ENCODE measurements around the gene IL12B. TPM values are rescaled to one million over a fixed set of nuclear protein-coding genes. Genes with fewer than 3 reads are reported as not detected.
"Not testable (repeated sequence)": the region's sequence is repeated elsewhere in the genome, so short reads cannot be mapped to it uniquely, and the experiment has no call there.

Gene IL12B
- under 1 TPM in 1 of 4 donors, not detected in 3; 0.17 TPM for total RNA-seq

GRCh38 chr5:159330131-159330800 lies at the start of gene IL12B:
Gene IL12B (minus strand): TSS chr5:159330487. CDS start chr5:159326782, 3,705 bp downstream.
- Histone ChIP-seq H3K9me3 (no peaks in the 10 kb centered on the region), H3K36me3 (no peaks in the 10 kb centered on the region), H3K27me3 (peaks cover 0 to 44% (median 6%) of the 10 kb centered on the region in 4 donors), H3K4me1 (peaks cover 4 to 11% (median 9%) of the 10 kb centered on the region in 4 donors), H3K27ac (replicated peaks in 1 of 4) (no peak within 1 kb of the TSS), H3K4me3 (peak within 1 kb of the TSS; percentile 42 to 60 (median 46))
- intact Hi-C loops (cut with DNase I) = no loop called here
- no peak for DNase-seq (ENCODE audit: extremely low spot score)
- WGBS = 40% methylated on average over 4 of the region's 4 CpGs
- no peak for TF ChIP-seq POLR2A (IDR thresholded peaks at IDR 0.05; ENCODE audit: low read depth)
- no peak for TF ChIP-seq POLR2AphosphoS5 (IDR thresholded peaks at IDR 0.05)
- TF ChIP-seq CTCF (IDR thresholded peaks at IDR 0.05) = no peak
- TF ChIP-seq EP300 (IDR thresholded peaks at IDR 0.05) = no peak

- H3K4me3 ChIP-seq = no peak overlapping the region
- H3K4me1 ChIP-seq = no peaks in the 10 kb centered on the region
- no peaks in the 10 kb centered on the region for H3K27me3 ChIP-seq
- H3K36me3 ChIP-seq = no peaks in the 10 kb centered on the region
- H3K27ac ChIP-seq (replicated peaks in 1 of 4) = no peak overlapping the region
- DNase-seq (ENCODE audit: extremely low spot score) = no peak
- H3K9me3 ChIP-seq = peaks cover 0 to 26% (median 6%) of the 10 kb centered on the region in 4 donors
- no peak for TF ChIP-seq CTCF (IDR thresholded peaks at IDR 0.05)
- no peak for TF ChIP-seq POLR2AphosphoS5 (IDR thresholded peaks at IDR 0.05)
- no peak for TF ChIP-seq POLR2A (IDR thresholded peaks at IDR 0.05; ENCODE audit: low read depth)
- TF ChIP-seq EP300 (IDR thresholded peaks at IDR 0.05) = no peak
- intact Hi-C loops (cut with DNase I) = no loop called here
Measured at GRCh38 chr5:159377653-159378052, 47.4 kb upstream of the IL12B start.

GRCh38 chr5:159367866-159368265 lies 37.6 kb upstream of the IL12B start:
- intact Hi-C loops (cut with DNase I); H3K36me3 ChIP-seq; H3K27ac ChIP-seq (replicated peaks in 1 of 4); H3K4me1 ChIP-seq; H3K4me3 ChIP-seq; DNase-seq (ENCODE audit: extremely low spot score); H3K27me3 ChIP-seq; H3K9me3 ChIP-seq: not testable (repeated sequence)
- WGBS = 54% methylated on average over 1 of the region's 1 CpG

- H3K36me3 ChIP-seq; H3K27me3 ChIP-seq; H3K4me3 ChIP-seq; H3K4me1 ChIP-seq; H3K27ac ChIP-seq (replicated peaks in 1 of 4); intact Hi-C loops (cut with DNase I); H3K9me3 ChIP-seq; DNase-seq (ENCODE audit: extremely low spot score): not testable (repeated sequence)
- 90% methylated on average over 5 of the region's 5 CpGs for whole genome bisulfite sequencing
Measured at GRCh38 chr5:159366776-159367175, 36.5 kb upstream of the IL12B start.

- no peaks in the 10 kb centered on the region for H3K27me3 ChIP-seq
- TF ChIP-seq POLR2AphosphoS5 (IDR thresholded peaks at IDR 0.05) (no peak), CTCF (IDR thresholded peaks at IDR 0.05) (no peak), EP300 (IDR thresholded peaks at IDR 0.05) (no peak), POLR2A (IDR thresholded peaks at IDR 0.05; ENCODE audit: low read depth) (no peak)
- H3K4me3 ChIP-seq = no peak overlapping the region
- no peak overlapping the region for H3K27ac ChIP-seq (replicated peaks in 1 of 4)
- no peaks in the 10 kb centered on the region for H3K9me3 ChIP-seq
- DNase-seq (ENCODE audit: extremely low spot score) = no peak
- intact Hi-C loops (cut with DNase I) = no loop called here
- no peaks in the 10 kb centered on the region for H3K4me1 ChIP-seq
- H3K36me3 ChIP-seq = no peaks in the 10 kb centered on the region
Measured at GRCh38 chr5:159362220-159362619, 31.9 kb upstream of the IL12B start.

GRCh38 chr5:159359871-159360270 lies 29.6 kb upstream of the IL12B start:
- H3K4me3 ChIP-seq; H3K27ac ChIP-seq (replicated peaks in 1 of 4); H3K4me1 ChIP-seq; H3K36me3 ChIP-seq; DNase-seq (ENCODE audit: extremely low spot score); H3K9me3 ChIP-seq; H3K27me3 ChIP-seq; intact Hi-C loops (cut with DNase I): not testable (repeated sequence)
- WGBS = 68% methylated on average over 7 of the region's 7 CpGs
